ENCODE data around the gene POC1A.

DNA sequence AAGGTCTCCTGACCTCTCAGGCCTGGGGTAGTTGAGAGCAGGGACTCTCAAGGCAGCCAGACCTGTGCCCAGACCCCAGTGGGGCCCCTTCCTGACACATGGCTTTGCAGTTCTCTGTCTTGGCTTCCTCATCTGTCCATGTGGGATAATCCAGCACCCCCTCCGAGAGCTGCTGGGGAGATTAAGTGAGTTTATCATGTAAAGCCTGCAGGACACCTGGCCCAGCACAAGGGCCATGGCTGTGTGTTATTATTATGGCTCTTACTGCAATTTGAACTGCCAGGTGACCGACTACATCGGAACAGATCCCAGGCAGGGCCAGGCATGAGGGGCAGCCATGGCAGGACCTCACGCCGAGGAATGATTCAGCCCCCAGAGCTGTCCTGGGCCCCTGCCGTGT is 110.5 kb downstream of the POC1A start:
- no peak for TF ChIP-seq ZNF274 (IDR thresholded peaks at IDR 0.05; ENCODE audit: borderline replicate concordance, extremely low read depth, low read length)
- TF ChIP-seq JUN (IDR thresholded peaks at IDR 0.05; ENCODE audit: low read depth, low read length): no peak
- TF ChIP-seq, protein P1, sequence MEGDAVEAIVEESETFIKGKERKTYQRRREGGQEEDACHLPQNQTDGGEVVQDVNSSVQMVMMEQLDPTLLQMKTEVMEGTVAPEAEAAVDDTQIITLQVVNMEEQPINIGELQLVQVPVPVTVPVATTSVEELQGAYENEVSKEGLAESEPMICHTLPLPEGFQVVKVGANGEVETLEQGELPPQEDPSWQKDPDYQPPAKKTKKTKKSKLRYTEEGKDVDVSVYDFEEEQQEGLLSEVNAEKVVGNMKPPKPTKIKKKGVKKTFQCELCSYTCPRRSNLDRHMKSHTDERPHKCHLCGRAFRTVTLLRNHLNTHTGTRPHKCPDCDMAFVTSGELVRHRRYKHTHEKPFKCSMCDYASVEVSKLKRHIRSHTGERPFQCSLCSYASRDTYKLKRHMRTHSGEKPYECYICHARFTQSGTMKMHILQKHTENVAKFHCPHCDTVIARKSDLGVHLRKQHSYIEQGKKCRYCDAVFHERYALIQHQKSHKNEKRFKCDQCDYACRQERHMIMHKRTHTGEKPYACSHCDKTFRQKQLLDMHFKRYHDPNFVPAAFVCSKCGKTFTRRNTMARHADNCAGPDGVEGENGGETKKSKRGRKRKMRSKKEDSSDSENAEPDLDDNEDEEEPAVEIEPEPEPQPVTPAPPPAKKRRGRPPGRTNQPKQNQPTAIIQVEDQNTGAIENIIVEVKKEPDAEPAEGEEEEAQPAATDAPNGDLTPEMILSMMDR (IDR thresholded peaks at IDR 0.05; ENCODE audit: control extremely low read depth in 1 of 3, insufficient read depth in 1 of 3, low read depth in 1 of 3, low read length in 3 of 3): no peak
- no peak for TF ChIP-seq POLR2A (IDR thresholded peaks at IDR 0.05; ENCODE audit: control extremely low read depth in 1 of 2, low read depth in 2 of 2, low read length in 2 of 2)
- no peak for TF ChIP-seq SIRT6 (IDR thresholded peaks at IDR 0.05; ENCODE audit: low read length)
- no peak for TF ChIP-seq HDAC2 (IDR thresholded peaks at IDR 0.05; ENCODE audit: borderline replicate concordance in 1 of 2, low read depth in 2 of 2, low read length in 2 of 2)
- no peak for TF ChIP-seq MAFK (IDR thresholded peaks at IDR 0.05; ENCODE audit: low read depth, low read length)
- no peak for TF ChIP-seq CHD2 (IDR thresholded peaks at IDR 0.05; ENCODE audit: low read length)
- no peak for TF ChIP-seq EGR1 (IDR thresholded peaks at IDR 0.05; ENCODE audit: borderline replicate concordance, low read depth, low read length)
- no peak for TF ChIP-seq POLR2AphosphoS5 (IDR thresholded peaks at IDR 0.05; ENCODE audit: low read depth, low read length)

Measured in H1 (cell line).